CD4-positive, alpha-beta T cell treated with Interleukin-4 for 1 hour (primary cell): ENCODE results near the gene EXOC6B.
"Not testable (repeated sequence)": the region's sequence is repeated elsewhere in the genome, so short reads cannot be mapped to it uniquely, and the experiment has no call there.

Experiments used
- DNase-seq, 2 donors: peaks; one replicate each; pipeline ENCODE4 v3.0.0-alpha.2; 2020 to 2022

The EXOC6B gene

DNA sequence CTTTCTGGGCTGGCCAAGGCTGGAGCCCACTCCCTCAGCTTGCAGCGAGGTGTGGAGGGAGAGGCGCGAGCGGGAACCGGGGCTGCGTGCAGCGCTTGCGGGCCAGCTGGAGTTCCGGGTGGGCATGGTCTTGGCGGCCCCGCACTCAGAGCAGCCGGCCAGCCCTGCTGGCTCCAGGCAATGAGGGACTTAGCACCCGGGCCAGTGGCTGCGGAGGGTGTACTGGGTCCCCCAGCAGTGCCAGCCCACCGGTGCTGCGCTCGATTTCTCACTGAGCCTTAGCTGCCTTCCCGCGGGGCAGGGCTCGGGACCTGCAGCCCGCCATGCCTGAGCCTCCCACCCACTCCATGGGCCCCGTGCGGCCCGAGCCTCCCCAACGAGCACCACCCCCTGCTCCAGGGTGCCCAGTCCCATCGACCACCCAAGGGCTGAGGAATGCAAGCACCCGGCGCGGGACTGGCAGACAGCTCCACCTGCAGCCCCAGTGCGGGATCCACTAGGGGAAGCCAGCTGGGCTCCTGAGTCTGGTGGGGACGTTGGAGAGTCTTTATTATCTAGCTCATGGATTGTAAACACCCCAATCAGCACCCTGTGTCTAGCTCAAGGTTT lies 404.0 kb downstream of the EXOC6B start:
- DNase-seq: not testable (repeated sequence)

DNA sequence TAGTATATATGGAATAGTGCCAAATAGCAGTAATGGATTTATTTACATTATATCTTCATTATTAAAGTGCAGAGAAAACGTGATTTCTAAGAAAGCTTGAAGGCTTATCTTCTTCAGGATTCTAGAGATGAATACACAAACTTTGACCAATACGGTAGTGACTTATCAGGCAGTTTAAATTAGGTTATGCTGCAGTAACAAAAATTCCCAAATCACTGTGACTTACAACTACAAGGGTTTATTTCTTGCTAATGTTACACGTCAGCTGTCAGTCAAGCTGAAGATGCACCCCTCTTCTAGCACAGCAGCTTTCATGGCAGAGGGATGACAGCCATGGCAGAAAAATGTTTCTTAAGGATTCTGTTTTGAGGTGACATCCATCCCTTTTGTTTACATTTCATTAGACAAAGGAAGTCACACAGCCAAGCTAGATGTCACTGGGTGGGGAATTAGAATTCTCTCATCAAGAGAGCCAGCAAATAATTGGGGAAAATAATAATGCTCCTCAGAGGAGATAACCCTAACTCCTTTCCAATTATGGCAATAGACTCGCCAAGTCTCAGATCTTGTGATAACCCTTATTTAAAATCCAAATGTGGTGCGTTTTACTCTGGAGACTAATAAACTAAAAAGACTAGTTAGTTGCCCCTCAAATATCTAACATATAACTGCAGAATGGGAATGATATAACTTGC lies 409.9 kb downstream of the EXOC6B start:
- DNase-seq: no peak

DNA sequence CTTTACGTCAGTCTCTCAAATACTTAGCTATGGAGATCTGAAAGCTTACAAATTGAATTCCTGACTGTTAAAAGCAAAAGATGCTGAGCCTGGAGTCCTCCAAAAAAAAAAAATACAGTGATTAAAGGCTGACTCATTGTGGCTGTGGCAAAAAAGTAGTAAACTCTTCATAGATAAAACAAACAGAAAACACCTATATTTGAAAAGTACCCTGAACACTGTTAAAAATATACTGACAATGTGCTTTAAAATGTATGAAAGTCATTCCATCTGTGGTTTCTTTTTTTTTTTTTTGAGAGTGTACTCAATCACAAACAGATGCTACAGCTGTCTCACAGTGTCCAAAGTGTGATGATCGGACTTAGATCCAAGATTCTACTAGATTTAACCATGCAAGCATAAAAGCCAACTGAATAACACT lies 410.6 kb downstream of the EXOC6B start:
- DNase-seq: no peak

DNA sequence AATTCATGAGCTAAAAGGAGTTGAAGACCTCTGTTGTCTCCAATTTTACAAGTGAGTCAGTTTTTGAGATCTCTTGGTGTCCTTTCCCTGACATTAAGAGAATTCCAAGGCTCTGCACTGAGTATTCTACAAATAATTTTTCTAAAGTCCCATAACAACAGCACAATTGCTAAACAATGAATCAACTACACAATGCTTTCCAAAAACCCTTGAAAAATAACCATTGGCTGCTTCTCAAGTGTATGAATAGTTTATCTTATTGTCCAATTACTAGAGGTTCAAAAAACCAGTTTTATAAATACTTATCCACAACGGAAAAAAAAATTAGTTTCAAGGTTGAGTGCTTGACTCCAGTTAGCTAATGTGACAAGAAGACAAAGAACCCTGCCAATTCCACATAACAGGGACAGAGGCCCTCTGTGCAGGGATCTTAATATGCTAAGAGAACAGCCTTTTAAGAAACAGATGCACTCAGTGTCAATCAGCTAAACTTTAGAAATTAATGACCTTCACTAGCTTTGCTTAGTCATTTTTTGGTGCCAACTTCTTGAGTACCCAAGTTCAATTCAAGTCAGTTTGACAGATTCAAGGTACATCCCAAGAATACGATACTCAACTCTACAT lies 411.6 kb downstream of the EXOC6B start:
- DNase-seq: no peak

DNA sequence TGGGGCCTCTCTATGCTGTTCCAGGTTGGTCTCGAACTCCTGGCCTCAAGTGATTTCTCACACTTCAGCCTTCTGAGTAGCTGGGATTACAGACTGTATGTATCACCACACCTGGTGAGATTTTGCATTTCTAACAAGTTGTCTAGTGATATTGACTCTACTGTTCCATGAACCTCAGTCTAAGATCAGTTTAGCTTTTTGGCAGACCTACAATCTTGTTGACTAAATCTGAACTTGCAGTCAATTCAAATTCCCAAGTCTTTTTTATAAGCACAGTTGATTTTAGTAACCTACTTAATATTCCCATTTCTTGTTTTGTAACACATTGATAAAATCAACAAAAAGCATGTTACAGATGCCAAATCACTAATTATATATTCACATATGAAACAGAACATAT lies 412.1 kb downstream of the EXOC6B start:
- DNase-seq: no peak

DNA sequence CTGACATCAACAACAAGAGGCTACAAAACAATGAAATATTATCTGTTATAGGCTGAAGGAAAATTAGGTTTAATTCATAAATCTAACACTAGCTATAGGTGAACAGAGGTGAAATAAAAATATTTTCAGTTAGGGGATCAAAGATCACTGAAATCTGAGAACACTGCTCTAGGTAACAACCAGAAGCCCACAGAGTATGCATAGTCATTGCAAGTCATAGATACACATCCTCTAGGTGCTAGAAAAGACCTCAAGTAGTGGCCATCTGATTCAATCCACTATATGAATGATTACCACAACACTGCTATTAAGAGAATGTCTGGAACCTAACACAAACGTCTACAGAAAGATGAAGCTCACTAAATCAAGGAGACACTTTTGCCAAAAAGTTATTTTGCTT lies 413.6 kb downstream of the EXOC6B start:
- DNase-seq: no peak

DNA sequence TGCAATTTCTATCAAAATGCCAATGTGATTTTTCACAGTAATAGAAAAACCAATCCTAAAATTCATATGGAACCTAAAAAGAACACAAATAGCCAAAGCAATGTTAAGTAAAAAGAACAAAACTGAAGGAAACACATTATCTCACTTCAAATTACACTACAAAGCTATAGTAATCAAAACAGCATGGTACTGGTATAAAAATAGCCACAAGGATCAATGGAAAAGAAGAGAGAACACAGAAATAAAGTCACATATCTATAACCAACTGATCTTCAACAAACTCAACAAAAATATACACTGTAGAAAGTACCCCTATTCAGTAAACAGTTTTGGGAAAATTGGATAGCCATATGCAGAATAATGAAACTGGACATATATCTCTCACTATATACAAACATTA lies 426.0 kb downstream of the EXOC6B start:
- DNase-seq: no peak

DNA sequence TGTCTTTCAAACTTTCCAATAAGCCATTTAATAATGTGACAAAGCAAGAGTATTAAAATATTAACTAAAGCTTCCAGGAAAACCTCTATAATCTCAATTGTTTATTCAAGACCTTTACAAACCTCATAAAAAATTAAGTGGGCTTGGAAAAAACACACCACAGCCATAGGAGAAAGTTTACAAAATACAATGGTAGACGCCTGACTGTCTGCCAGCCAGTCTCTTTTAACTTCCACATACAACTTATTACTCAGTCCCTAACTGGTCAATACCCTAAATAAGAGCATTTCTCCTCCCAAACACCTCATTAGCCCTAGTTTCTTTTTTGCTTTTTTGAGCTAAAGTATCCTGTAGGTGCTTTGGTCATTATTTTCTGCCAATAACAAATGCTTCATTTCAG lies 430.7 kb downstream of the EXOC6B start:
- no peak for DNase-seq

DNA sequence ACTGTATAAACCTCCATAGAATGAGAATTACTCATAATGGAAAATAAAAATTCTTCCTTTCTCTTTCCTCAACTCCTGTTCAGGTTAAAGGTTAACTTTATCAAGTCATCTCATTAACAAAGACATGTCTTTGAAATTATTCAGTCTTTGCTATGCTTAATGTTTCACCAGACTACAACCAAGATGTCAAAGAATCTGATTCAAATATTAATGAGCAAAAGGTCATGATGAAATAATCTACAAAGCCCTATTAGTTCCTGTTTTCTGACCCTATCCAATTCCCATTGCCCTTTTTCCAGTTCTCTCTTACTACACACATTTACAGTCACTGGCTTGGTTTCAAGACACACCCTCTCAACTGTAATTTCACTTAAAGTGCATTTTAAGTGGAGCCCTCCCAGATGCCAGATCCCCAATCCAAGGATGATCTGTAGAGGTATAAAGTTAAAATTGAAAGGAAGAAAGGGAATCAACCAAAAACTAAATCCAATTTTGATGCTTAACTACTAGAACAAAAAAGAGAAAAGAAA lies 431.2 kb downstream of the EXOC6B start:
- DNase-seq: no peak

DNA sequence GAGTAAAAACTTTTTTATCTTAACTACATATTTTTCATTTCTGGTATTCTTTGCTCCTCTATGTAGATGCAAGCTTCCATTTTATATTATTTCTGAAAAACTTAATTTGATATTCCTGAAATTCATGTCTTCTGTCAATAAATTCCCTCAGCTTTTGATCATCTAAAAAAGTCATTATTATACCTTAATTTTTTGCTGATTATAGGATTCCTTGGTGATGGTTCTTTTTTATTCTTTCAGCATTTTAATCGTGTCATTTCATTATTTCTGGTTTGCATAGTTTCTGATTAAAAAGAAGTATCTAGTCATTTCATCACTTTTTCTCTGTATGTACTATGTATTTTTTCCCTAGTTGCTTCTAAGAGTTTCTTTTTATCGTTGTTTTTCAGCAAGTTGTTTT lies 436.4 kb downstream of the EXOC6B start:
- DNase-seq: no peak

DNA sequence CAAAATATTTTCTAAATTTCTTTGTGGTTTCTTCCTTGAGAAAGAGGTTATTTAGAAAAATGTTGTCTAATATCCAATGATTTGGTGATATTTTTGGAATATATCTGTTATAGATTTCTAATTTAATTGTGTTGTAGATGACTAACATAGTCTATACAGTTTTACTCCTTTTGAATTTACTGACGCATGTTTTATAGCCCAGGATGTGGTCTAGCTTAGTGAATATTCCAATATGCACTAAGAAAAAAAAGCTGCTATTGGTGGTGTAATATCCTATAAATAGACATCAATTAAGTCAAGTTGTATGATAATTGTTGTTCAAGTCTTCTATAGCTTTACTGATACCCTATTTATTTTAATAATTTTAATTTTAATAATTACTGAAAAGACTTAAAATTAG lies 437.6 kb downstream of the EXOC6B start:
- DNase-seq: no peak

DNA sequence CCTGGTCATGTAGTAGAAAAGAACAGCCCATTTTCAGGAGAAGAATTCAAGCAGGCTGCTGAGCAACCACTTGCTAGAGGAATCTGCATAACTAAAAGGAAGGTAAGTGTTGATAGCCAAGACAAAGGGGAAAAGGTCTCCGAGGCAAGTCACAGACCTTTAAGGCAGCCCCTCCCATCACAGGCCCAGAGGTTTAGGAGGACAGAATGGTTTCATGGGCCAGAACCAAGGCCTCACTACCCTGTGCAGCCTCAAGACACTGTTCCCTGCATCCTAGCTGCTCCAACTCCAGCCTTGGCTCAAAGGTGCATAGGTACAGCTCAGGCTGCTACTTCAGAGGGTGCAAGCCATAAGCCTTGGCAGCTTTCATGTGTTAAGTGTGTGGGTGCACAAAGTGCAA lies 439.5 kb downstream of the EXOC6B start:
- no peak for DNase-seq

DNA sequence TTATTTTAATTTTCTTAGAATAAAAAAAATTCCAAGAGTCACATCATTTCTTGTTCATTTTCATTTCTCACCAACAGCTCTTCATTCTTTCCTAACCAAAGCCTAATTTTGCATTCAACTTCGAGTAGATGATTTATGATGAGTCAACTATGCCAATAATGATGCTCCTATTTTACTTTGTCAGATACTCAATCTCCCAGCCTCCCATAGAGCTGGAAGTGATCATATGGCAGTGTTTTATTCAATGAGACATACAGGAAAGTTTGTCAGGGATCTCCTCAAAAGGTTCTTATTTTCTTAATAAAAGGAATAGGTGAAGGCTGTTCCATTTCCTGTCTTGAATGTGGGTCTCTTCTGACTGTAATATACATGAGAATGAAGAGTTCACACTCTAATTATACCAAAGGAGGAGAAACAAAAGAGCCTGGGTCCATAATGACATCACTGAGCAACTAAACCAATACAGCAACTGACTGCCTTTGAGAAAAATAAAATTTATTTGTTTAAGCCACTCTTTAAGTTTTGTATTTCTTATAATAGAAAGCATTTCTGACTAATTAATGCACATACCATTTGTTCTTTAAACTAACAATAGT lies 447.0 kb downstream of the EXOC6B start:
- no peak for DNase-seq

DNA sequence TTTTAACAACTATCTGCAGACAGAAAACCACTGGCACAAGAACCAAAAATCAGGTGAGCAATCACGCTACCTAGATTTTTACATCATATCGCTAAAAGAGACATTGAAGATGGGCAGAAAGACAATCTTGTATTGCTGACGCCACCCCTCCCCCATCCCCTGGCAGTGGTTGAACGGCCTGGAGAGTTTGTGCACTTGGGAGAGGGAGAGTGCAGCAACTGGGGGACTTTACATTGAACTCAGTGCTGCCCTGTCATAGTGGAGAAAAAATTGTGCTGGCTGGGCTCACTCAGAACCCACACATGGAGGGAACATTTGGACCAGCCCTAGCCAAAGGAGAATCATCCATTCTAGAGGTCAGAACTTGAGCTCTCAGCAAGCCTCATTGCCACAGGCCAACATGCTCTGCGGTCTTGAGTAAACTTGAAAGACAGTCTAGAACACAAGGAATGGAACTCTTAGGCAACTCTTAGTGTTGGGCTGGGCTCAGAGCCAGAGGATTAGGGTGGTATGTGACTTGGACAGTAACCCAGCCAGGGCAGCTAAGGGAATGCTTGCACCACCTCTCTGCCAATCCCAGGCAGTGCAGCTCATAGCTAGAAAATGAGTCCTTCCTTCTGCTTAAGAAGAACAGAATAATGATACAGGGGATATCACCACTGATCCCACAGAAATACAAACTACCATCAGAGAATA lies 458.2 kb downstream of the EXOC6B start:
- no peak for DNase-seq

DNA sequence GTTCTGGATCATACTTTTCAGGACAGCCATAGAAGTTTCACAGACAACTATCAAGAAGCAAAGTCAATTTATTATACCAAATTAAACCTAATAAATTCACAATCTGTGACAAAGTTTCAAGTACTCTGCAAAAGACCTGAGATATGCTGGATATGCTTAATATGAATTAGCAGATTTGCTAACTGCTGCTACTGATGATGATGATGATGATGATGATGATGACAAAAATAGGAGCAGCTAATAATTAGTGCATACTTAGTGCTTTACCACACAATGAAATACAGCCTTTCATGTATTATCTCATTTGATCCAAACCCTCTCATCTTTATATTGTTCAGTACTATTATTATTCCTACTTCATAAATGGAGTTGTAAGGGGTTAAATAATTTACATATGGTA lies 462.4 kb downstream of the EXOC6B start:
- no peak for DNase-seq

DNA sequence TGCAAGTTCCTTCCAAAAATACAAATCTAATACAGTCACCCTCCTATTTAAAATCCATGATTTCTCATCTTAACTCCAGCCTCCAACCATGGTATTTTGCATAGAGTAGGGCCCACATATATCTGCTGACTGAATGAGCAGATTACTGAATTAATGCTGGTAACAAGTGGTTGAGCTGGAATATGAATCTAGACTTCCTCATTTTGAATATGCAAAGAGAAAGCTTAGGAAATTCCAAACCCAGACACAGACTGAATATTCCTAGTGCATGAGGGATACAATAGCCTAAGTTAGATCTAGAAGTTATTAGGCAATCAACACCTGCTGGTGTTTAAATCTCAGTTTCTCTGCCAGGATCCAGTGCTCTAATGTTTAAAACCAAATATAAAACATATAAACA lies 463.1 kb downstream of the EXOC6B start:
- no peak for DNase-seq

DNA sequence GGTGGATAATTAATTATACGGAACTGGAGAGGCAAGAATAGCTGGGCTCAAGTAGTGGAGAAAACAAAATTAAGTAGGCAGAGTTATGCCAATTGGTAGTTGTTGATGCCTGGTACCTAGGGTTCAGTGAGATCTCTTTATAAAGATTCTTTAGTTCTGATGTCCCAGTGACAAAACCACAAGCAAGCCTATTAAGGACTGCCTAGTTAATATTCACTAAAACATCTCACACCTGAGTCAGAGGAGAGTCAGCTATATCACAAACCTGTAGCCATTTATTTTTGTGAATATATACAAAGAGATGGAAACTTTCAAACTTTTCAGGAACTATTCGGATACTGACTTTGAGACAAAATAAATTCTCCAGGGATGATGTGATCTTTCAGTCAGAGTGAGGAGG lies 464.3 kb downstream of the EXOC6B start:
- DNase-seq: no peak

DNA sequence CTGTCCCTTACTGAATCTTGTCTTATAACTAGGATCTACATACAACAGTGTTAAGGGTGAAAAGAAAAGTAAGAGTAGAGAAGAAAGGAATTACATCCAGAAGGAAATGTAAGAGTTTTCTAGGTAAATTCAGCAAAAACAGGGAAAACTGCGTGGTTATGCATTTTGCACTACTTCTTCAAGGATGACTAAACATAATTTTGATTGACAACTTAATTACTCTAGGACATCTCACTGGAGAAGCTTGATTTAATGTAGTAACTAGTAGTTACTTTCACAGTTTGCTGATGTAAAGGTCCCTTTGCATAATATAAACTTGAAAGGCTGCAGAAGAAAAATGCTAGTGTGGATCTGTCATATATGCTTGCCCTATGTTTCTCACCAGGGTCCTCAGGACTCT lies 464.8 kb downstream of the EXOC6B start:
- no peak for DNase-seq

DNA sequence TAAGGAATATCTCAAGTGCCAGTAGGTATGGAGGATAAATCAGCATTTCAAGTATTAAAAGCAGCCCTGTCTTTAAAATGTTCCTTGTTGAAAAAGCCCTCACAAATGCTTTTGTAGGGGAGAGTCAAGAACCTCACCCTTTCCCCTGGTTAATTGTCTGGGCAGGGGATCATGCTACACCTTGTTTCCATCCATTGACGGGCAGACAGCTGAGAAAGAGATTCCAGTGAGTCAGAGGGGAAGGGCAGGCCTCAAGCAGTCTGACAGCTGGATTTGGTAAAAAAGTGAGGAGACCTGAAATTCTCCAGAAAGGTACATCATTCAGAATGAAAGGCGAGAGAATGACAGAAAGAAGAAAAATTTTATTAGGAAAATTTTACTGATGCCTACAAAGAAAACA lies 475.0 kb downstream of the EXOC6B start:
- DNase-seq: no peak

DNA sequence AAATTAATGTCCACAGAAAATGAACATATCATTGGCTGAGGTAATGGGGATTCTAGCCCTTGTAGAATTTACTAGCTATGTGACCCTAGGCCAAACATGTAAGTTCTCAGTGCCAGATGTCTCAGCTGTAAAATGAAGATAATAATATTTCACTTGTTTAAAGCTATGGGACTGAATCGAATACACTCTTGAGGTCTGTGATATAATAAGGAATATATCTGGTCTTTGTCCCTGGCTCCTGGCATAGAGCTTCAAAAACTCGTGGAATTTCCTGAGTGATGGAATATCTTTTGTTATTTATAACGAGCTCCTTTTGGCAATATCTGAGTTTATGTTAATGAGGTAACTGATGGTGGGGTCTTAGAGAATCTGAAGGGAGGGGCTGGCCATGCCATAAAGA lies 476.8 kb downstream of the EXOC6B start:
- no peak for DNase-seq

DNA sequence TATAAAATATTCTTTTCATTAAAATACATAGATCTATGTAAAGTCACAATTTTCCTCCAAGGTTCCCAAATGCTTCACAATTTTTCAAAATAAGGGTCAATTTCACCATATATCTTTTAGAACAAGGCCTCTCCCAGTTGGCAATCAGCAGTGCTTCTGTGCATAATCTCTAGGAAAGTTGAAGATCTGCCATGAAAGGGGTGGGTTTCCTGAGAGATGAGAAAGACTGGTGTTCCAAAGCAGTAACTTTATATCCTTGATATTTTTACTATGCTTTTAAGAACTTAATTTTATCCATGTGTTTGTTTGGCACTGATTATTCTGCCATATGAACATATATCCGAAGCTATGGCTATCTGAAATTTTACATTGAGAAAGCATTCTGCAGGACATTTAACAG lies 478.8 kb downstream of the EXOC6B start:
- DNase-seq: no peak

DNA sequence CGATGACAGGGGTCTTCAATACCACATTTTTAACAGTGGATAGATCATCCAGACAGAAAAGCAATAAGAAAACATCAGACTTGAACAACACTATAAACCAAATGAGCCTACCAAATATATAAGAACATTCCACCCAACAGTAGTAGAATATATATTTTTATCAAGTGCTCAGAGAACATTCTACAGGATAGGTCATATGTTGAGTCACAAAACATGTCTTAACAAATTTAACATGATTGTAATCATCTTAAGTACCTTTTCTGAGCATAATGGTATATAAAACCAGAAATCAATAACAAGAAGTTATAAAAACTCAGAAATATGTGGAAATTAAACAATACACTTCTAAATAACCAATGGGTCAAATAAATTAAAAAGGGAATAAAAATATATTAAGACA lies 484.2 kb downstream of the EXOC6B start:
- no peak for DNase-seq

DNA sequence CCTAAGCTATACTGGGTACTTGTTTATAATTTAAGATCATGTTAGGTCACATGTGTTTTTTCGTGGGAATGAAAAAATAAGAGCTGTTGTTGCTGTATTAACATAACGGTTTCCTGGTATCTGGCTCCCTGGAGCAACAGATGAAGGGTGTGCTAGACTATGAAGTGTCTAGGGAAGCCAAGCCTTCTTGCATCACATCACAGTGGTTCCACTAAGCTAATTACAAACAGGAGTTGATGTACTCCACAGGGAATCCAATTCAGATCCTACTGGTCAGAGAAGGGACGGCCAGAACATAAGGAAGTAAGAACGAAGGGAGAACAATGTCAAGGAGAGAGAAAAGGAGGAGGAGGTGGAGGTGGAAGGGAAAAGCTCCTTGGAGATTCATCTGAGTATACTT lies 485.2 kb downstream of the EXOC6B start:
- DNase-seq: no peak
